Measurements from ENCODE around the gene CLDND2.

Gene CLDND2

DNA sequence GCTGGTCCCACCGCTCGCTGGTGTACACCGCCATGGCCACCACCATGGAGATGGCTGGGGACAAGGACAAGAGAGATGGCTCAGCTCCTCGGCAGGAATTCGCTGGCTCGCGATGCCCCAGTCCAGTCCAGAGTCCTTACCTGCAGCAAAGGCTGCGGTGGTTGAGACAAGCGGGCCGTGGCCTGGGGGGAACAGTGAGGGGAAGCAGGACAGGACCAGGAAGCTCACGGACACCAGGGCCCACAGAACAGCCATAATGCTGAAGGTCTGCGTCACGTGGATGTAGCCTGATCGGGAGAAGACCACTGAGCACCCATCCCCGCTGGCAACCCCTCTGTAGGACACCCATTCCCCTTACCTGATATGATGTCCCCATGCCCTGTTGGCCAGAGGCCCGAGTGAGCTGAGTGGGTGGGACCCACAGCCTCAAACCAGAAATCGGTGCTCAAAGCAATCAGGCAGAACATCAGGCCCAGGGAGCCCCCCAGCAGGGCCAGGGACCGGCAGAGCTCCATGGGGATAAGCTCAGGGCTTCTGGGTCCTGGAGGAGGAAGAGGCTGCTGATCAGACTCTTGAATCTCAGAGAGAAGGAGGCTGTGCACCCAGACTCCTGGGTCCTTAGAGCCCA, 3.3 kb upstream of the CLDND2 start:
- Histone ChIP-seq H3K4me2 (ENCODE audit: low read depth, low read length, poor library complexity, severe bottlenecking) (no peak overlapping the region), H3K27me3 (ENCODE audit: low read length) (no peaks in the 10 kb centered on the region), H3K9ac (ENCODE audit: low read length) (no peak overlapping the region), H4K20me1 (ENCODE audit: low read depth, low read length) (no peaks in the 10 kb centered on the region), H3F3A (ENCODE audit: insufficient read depth) (no peaks in the 10 kb centered on the region), H2AFZ (ENCODE audit: low read depth, low read length, severe bottlenecking) (no peak overlapping the region), H3K4me3 (ENCODE audit: insufficient read depth, low read length, poor library complexity, severe bottlenecking) (no peak overlapping the region), H3K79me2 (ENCODE audit: insufficient read depth, low read length) (no peaks in the 10 kb centered on the region), H3K36me3 (ENCODE audit: low read length) (no peaks in the 10 kb centered on the region), H3K27ac (ENCODE audit: low read depth, low read length) (no peak overlapping the region), H3K9me3 (ENCODE audit: insufficient read depth, low read length) (no peaks in the 10 kb centered on the region), H3K9me2 (replicated peaks; ENCODE audit: insufficient read depth, low read length) (no peaks in the 10 kb centered on the region)
- TF ChIP-seq EZH2phosphoT487 (conservative IDR thresholded peaks at IDR 0.05; ENCODE audit: low read length), result no peak
- TF ChIP-seq, protein P1, sequence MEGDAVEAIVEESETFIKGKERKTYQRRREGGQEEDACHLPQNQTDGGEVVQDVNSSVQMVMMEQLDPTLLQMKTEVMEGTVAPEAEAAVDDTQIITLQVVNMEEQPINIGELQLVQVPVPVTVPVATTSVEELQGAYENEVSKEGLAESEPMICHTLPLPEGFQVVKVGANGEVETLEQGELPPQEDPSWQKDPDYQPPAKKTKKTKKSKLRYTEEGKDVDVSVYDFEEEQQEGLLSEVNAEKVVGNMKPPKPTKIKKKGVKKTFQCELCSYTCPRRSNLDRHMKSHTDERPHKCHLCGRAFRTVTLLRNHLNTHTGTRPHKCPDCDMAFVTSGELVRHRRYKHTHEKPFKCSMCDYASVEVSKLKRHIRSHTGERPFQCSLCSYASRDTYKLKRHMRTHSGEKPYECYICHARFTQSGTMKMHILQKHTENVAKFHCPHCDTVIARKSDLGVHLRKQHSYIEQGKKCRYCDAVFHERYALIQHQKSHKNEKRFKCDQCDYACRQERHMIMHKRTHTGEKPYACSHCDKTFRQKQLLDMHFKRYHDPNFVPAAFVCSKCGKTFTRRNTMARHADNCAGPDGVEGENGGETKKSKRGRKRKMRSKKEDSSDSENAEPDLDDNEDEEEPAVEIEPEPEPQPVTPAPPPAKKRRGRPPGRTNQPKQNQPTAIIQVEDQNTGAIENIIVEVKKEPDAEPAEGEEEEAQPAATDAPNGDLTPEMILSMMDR (IDR thresholded peaks at IDR 0.05; ENCODE audit: insufficient read depth, low read length, poor library complexity, severe bottlenecking), result no peak

DNA sequence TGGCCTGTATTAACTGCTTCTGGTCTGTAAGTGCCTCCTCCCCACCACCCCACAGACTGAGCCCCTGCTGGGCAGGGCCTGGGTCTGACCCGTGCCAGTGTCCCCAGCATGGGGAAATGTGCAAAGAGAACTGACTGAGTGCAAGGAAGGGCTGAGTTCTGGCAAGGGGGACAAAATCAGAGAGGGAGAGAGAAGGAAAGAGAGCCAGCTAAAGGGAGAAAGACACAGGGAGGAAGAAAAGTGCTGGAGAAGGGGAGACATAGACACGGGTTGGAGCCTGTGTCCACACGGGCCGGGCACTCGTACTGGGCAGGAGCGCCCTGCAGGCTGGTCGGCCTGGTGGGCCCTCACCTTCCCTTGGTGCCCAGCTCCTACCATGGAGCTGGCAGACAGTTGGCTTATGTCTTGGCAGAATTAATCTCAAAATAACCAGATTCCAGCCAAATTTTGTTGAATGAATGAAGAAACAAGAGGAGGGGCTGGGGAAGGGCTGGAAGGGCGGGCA, 2.4 kb upstream of the CLDND2 start:
- H3K27ac ChIP-seq (ENCODE audit: low read depth, low read length), result no peak overlapping the region
- H3K4me2 ChIP-seq (ENCODE audit: low read depth, low read length, poor library complexity, severe bottlenecking), result no peak overlapping the region
- H3K9me3 ChIP-seq (ENCODE audit: insufficient read depth, low read length), result no peaks in the 10 kb centered on the region
- H3K79me2 ChIP-seq (ENCODE audit: insufficient read depth, low read length), result no peaks in the 10 kb centered on the region
- H4K20me1 ChIP-seq (ENCODE audit: low read depth, low read length), result no peaks in the 10 kb centered on the region
- no peaks in the 10 kb centered on the region for H3K9me2 ChIP-seq (replicated peaks; ENCODE audit: insufficient read depth, low read length)
- no peaks in the 10 kb centered on the region for H3F3A ChIP-seq (ENCODE audit: insufficient read depth)
- H3K9ac ChIP-seq (ENCODE audit: low read length), result no peak overlapping the region
- H3K27me3 ChIP-seq (ENCODE audit: low read length), result no peaks in the 10 kb centered on the region
- H3K36me3 ChIP-seq (ENCODE audit: low read length), result no peaks in the 10 kb centered on the region
- no peak overlapping the region for H3K4me3 ChIP-seq (ENCODE audit: insufficient read depth, low read length, poor library complexity, severe bottlenecking)
- no peak overlapping the region for H2AFZ ChIP-seq (ENCODE audit: low read depth, low read length, severe bottlenecking)
- TF ChIP-seq, protein P1 (IDR thresholded peaks at IDR 0.05; ENCODE audit: insufficient read depth, low read length, poor library complexity, severe bottlenecking), result no peak
- no peak for TF ChIP-seq EZH2phosphoT487 (conservative IDR thresholded peaks at IDR 0.05; ENCODE audit: low read length)

DNA sequence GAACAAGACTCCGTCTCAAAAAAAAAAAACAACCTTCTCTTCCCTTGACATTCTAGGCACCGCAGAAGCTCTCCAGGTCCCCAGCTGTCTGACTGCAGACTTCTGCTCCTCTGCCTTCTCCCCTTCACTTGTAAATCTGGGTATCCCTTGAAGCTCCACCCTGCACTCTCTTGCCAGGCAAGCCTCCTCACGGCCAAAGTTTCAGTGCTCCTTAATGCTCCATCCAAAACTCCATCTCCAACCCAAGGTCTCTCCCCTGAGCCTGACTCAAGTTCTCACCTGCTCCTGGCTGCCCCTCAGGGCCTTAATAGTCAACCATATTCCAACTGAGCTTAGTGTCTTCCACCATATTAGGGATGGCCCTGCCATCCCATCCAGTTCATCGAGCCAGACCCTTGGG, 1.4 kb upstream of the CLDND2 start:
- Histone ChIP-seq H3K9ac (ENCODE audit: low read length) (no peak overlapping the region), H3K79me2 (ENCODE audit: insufficient read depth, low read length) (peaks cover 9% of the 10 kb centered on the region; the same call in 1 of the 2 replicates), H2AFZ (ENCODE audit: low read depth, low read length, severe bottlenecking) (no peak overlapping the region), H3K27ac (ENCODE audit: low read depth, low read length) (no peak overlapping the region), H4K20me1 (ENCODE audit: low read depth, low read length) (no peaks in the 10 kb centered on the region), H3K4me2 (ENCODE audit: low read depth, low read length, poor library complexity, severe bottlenecking) (no peak overlapping the region), H3K36me3 (ENCODE audit: low read length) (no peaks in the 10 kb centered on the region), H3K4me3 (ENCODE audit: insufficient read depth, low read length, poor library complexity, severe bottlenecking) (no peak overlapping the region), H3K9me2 (replicated peaks; ENCODE audit: insufficient read depth, low read length) (no peaks in the 10 kb centered on the region), H3K9me3 (ENCODE audit: insufficient read depth, low read length) (no peaks in the 10 kb centered on the region), H3K27me3 (ENCODE audit: low read length) (no peaks in the 10 kb centered on the region), H3F3A (ENCODE audit: insufficient read depth) (peaks cover 4% of the 10 kb centered on the region; the same call in 1 of the 2 replicates)
- TF ChIP-seq, protein P1 (IDR thresholded peaks at IDR 0.05; ENCODE audit: insufficient read depth, low read length, poor library complexity, severe bottlenecking), result no peak
- TF ChIP-seq EZH2phosphoT487 (conservative IDR thresholded peaks at IDR 0.05; ENCODE audit: low read length), result no peak
